Ishikawa (cell line): Measurements from ENCODE around the gene SPON1.

Source experiments
- CEBPB ChIP-seq: IDR thresholded peaks from 2 replicates; pipeline ENCODE4 v1.6.1; 2012
- CREB1 ChIP-seq: IDR thresholded peaks from 2 replicates; pipeline ENCODE4 v1.6.1; 2012; ENCODE audit warnings: low read depth
- EGR1 ChIP-seq: IDR thresholded peaks from 2 replicates; pipeline ENCODE4 v1.6.1; 2012
- EP300 ChIP-seq: IDR thresholded peaks from 2 replicates; pipeline ENCODE4 v1.6.1; 2012; ENCODE audit warnings: borderline replicate concordance
- FOXM1 ChIP-seq: IDR thresholded peaks from 2 replicates; pipeline ENCODE4 v1.6.1; 2012; ENCODE audit warnings: low read depth, borderline replicate concordance
- NFIC ChIP-seq: IDR thresholded peaks from 2 replicates; pipeline ENCODE4 v1.6.1; 2012
- TAF1 ChIP-seq: IDR thresholded peaks from 2 replicates; pipeline ENCODE4 v1.6.1; 2012; ENCODE audit warnings: low read depth, mild to moderate bottlenecking
- TCF12 ChIP-seq: IDR thresholded peaks from 2 replicates; pipeline ENCODE4 v1.6.1; 2012; ENCODE audit warnings: low read depth
- TEAD4 ChIP-seq: IDR thresholded peaks from 2 replicates; pipeline ENCODE4 v1.6.1; 2012
- YY1 ChIP-seq: IDR thresholded peaks from 2 replicates; pipeline ENCODE4 v1.6.1; 2012; ENCODE audit warnings: low read depth
- TF ChIP-seq, protein P1 (sequence below): IDR thresholded peaks from 2 replicates; pipeline ENCODE4 v1.6.1; 2012; ENCODE audit warnings: low read depth, mild to moderate bottlenecking
- TF ChIP-seq, protein P2 (sequence below): IDR thresholded peaks from 2 replicates; pipeline ENCODE4 v1.6.1; 2012

DNA sequence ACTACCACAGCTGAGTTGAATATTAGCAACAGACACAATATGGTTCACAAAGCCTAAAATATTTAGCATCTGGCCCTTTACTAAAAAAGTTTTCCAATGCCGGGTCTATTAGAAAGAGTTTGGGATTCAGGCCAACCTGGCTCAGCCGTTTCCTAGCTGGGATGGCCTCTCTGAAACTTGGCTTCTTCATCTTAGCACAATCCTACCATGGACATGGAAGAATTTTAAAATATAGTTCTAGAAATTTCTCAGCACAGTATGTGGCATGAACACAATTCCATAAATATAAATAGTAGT, 292.7 kb downstream of the SPON1 start:
- no peak for TF ChIP-seq FOXM1
- no peak for TF ChIP-seq TAF1
- TF ChIP-seq, protein P1, sequence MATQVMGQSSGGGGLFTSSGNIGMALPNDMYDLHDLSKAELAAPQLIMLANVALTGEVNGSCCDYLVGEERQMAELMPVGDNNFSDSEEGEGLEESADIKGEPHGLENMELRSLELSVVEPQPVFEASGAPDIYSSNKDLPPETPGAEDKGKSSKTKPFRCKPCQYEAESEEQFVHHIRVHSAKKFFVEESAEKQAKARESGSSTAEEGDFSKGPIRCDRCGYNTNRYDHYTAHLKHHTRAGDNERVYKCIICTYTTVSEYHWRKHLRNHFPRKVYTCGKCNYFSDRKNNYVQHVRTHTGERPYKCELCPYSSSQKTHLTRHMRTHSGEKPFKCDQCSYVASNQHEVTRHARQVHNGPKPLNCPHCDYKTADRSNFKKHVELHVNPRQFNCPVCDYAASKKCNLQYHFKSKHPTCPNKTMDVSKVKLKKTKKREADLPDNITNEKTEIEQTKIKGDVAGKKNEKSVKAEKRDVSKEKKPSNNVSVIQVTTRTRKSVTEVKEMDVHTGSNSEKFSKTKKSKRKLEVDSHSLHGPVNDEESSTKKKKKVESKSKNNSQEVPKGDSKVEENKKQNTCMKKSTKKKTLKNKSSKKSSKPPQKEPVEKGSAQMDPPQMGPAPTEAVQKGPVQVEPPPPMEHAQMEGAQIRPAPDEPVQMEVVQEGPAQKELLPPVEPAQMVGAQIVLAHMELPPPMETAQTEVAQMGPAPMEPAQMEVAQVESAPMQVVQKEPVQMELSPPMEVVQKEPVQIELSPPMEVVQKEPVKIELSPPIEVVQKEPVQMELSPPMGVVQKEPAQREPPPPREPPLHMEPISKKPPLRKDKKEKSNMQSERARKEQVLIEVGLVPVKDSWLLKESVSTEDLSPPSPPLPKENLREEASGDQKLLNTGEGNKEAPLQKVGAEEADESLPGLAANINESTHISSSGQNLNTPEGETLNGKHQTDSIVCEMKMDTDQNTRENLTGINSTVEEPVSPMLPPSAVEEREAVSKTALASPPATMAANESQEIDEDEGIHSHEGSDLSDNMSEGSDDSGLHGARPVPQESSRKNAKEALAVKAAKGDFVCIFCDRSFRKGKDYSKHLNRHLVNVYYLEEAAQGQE, result no peak
- no peak for TF ChIP-seq YY1
- TF ChIP-seq, protein P2, sequence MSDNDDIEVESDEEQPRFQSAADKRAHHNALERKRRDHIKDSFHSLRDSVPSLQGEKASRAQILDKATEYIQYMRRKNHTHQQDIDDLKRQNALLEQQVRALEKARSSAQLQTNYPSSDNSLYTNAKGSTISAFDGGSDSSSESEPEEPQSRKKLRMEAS, result no peak
- TF ChIP-seq NFIC, result no peak
- TF ChIP-seq CREB1, result no peak
- no peak for TF ChIP-seq TCF12
- no peak for TF ChIP-seq EP300
- TF ChIP-seq EGR1, result no peak
- TF ChIP-seq CEBPB, result no peak
- TF ChIP-seq TEAD4, result no peak
